GM12892 (cell line): Measurements from ENCODE around the gene ALPK1.
"Not testable (repeated sequence)": the region's sequence is repeated elsewhere in the genome, so short reads cannot be mapped to it uniquely, and the experiment has no call there.

Experiments used
- DNase-seq: peaks from one replicate; pipeline ENCODE4 v3.0.0; 2011; ENCODE audit not compliant: insufficient read length
- FAIRE-seq: peaks from 2 replicates; lab custom pipeline; 2011; peaks lifted over from hg19 to GRCh38; lab: Jason Lieb, UNC
- POLR2A ChIP-seq: IDR thresholded peaks from 2 replicates; pipeline ENCODE4 v1.6.1; 2011; ENCODE audit warnings: low read depth, low read length, control low read depth
- POLR2AphosphoS5 ChIP-seq: IDR thresholded peaks from 2 replicates; pipeline ENCODE4 v1.6.1; 2011; ENCODE audit warnings: low read depth, low read length, control low read depth
- TAF1 ChIP-seq: IDR thresholded peaks from 2 replicates; pipeline ENCODE4 v1.6.1; 2011; ENCODE audit warnings: low read depth, mild to moderate bottlenecking, control low read depth, low read length, borderline replicate concordance

The ALPK1 gene

GRCh38 chr4:112410804-112411203 is 113.6 kb downstream of the ALPK1 start:
- FAIRE-seq (no peak), DNase-seq (no peak)
- TF ChIP-seq POLR2A (no peak), POLR2AphosphoS5 (no peak)

GRCh38 chr4:112411781-112412550 is 114.8 kb downstream of the ALPK1 start:
- DNase-seq = no peak
- peak; percentile 62 for FAIRE-seq
- TF ChIP-seq TAF1 (no peak), POLR2AphosphoS5 (no peak), POLR2A (no peak)

GRCh38 chr4:112416464-112416863 is 119.3 kb downstream of the ALPK1 start:
- TF ChIP-seq POLR2AphosphoS5 (no peak), TAF1 (no peak), POLR2A (no peak)
- no peak for FAIRE-seq
- no peak for DNase-seq

DNA sequence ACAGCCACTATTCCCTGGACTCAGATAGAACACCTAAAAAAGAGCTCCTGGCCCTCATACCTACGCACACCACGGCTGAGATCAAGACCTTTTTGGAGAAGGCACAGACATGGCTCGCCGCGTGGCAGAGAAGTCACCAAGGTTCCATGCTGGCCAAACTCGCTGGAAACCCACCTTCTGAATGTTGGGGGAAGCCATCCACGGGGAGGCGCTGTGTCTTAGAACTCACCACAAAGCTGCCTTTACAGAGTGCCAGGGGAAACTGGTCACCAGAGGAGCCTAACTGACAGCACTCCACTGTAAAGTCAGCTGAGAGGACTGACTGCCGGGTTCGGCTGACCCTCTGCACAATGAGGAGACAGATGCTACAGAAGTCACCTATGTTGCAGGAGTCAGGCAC is 120.9 kb downstream of the ALPK1 start:
- DNase-seq = no peak
- FAIRE-seq = no peak
- no peak for TF ChIP-seq POLR2A
- no peak for TF ChIP-seq TAF1
- no peak for TF ChIP-seq POLR2AphosphoS5

- no peak for FAIRE-seq
Measured at GRCh38 chr4:112421911-112422310, 124.7 kb downstream of the ALPK1 start.

DNA sequence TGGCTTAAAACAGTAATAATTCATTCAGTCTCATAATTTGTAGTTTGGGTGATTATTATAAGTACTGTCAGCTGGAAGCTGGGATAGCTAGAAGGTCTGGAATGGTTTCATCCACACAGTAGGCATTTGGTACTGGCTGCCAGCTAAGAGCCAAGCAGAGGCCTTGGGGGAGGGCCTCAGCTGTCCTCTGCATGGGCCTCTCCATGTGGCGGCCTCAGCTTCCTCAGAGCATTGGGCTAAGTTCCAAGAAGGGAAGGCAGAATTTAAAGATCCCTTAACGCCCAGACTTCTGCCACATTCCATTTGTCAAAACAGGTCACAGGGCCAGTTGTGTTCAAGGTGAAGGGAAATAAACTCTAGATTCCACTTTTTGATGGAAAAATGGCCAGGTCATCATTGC is 125.5 kb downstream of the ALPK1 start:
- TF ChIP-seq TAF1 (no peak), POLR2AphosphoS5 (no peak), POLR2A (no peak)
- FAIRE-seq = no peak

More at GRCh38 chr4:112421911-112422310, 124.7 kb downstream of the ALPK1 start:
- no peak for DNase-seq
- no peak for TF ChIP-seq POLR2A
- no peak for TF ChIP-seq POLR2AphosphoS5

GRCh38 chr4:112423591-112423990 is 126.4 kb downstream of the ALPK1 start:
- no peak for TF ChIP-seq POLR2A
- TF ChIP-seq POLR2AphosphoS5 = no peak
- TF ChIP-seq TAF1 = no peak
- DNase-seq (no peak), FAIRE-seq (no peak)

More for the DNA sequence above, 125.5 kb downstream of the ALPK1 start:
- no peak for DNase-seq

DNA sequence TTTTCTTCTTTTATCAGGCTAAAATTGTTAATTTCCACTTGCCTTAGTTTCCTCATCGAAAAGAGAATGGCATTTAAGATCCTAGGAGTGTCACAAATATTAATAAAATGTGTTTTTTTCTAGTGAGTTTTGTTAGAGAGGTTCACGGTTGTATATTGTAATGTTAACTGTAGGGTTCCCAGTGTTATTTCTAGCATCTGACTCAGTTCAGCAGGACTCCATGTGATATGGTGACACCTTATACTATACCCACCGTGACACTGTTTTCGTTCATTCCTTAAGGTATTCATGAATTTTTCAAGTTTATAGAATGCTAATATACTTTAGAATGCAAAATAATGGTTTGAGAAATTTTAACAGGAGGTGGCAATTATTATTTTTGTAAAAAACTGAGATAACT is 128.7 kb downstream of the ALPK1 start:
- TF ChIP-seq POLR2A (no peak), TAF1 (no peak), POLR2AphosphoS5 (no peak)
- DNase-seq (no peak), FAIRE-seq (no peak)

GRCh38 chr4:112426416-112426815 is 129.2 kb downstream of the ALPK1 start:
- no peak for TF ChIP-seq TAF1
- TF ChIP-seq POLR2AphosphoS5 = no peak
- no peak for TF ChIP-seq POLR2A
- DNase-seq (no peak), FAIRE-seq (no peak)

DNA sequence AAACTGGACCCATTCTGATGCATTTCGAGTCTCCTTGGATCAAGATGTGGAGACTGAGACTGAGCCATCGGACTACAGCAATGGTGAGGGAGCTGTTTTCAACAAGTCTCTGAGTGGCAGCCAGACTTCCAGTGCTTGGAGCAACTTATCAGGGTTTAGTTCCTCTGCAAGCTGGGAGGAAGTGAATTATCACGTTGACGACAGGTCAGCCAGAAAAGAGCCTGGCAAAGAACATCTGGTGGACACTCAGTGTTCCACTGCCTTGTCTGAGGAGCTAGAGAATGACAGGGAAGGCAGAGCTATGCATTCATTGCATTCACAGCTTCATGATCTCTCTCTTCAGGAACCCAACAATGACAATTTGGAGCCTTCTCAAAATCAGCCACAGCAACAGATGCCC is 134.0 kb downstream of the ALPK1 start:
- TF ChIP-seq POLR2AphosphoS5 (no peak), TAF1 (no peak)
- FAIRE-seq = no peak
- DNase-seq = no peak

- DNase-seq = no peak
- no peak for FAIRE-seq
- TF ChIP-seq POLR2A (no peak), TAF1 (no peak), POLR2AphosphoS5 (no peak)
Measured at GRCh38 chr4:112436987-112437386, 139.8 kb downstream of the ALPK1 start.

DNA sequence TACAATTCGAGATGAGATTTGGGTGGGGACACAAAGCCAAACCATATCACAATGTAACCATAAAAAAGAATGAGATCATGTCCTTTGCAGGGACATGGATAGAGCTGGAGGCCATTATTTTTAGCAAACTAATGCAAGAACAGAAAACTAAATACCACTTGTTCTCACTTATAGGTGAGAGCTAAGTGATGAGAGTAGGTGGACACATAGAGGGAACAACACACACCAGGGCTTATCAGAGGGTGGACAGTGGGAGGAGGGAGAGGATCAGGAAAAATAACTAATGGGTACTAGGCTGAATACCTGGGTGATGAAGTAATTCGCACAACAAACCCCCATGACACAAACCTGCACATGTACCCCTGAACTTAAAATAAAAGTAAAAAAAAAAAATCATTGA is 145.1 kb downstream of the ALPK1 start:
- not testable (repeated sequence) for DNase-seq, FAIRE-seq

- no peak for DNase-seq
- FAIRE-seq = no peak
- TF ChIP-seq TAF1 = no peak
- TF ChIP-seq POLR2A = no peak
- TF ChIP-seq POLR2AphosphoS5 = no peak
Measured at GRCh38 chr4:112448306-112449132, 151.3 kb downstream of the ALPK1 start.

DNA sequence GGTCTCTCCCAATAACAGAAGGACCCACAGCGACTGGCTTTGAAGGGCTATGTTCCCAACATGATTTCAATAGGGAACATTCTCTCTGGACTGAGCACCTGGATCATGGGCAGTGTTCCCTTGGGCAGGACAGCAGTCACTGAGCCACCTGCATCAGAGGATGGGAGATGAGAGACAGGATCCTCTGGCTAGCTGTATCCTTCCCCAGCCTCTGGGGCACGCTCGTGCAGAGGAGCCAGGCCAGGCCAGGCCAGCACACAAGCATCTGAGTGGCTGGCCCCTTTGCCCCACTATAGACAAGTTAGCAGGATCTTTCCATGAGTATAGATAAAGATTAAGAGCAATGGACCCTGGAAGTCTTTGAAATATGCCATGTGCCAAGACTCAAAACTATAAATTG is 152.5 kb downstream of the ALPK1 start:
- no peak for DNase-seq
- no peak for FAIRE-seq
- TF ChIP-seq POLR2AphosphoS5 (no peak), POLR2A (no peak), TAF1 (no peak)
